SK-N-SH treated with all-trans-retinoic acid at 6 μM for 48 hours (cell line): ENCODE measurements around the gene PLCL2.

Source experiments
- ARNTL ChIP-seq: fragments of 450-650 bp; formaldehyde crosslinking; IDR thresholded peaks from 2 replicates; pipeline ENCODE4 v1.5.0; 2020; ENCODE audit warnings: low read depth, mild to moderate bottlenecking, moderate library complexity, borderline replicate concordance
- BACH2 ChIP-seq: fragments of 250-450 bp; sonication (Bioruptor Pico); IDR thresholded peaks from 2 replicates; pipeline ENCODE4 v1.9.0; 2021; ENCODE audit warnings: mild to moderate bottlenecking, borderline replicate concordance
- CREB5 ChIP-seq: fragments of 250-450 bp; sonication (Bioruptor Pico); IDR thresholded peaks from 2 replicates; pipeline ENCODE4 v1.5.1; 2020; ENCODE audit warnings: low read depth, mild to moderate bottlenecking, moderate library complexity
- CSDC2 ChIP-seq: fragments of 250-450 bp; sonication (Bioruptor Pico); IDR thresholded peaks from 2 replicates; pipeline ENCODE4 v1.5.0; 2020; ENCODE audit warnings: mild to moderate bottlenecking, moderate library complexity
- PATZ1 ChIP-seq: fragments of 250-450 bp; sonication (Bioruptor Pico); IDR thresholded peaks from 2 replicates; pipeline ENCODE4 v1.8.0; 2020; ENCODE audit warnings: mild to moderate bottlenecking, moderate library complexity, borderline replicate concordance
- RARB ChIP-seq: fragments of 250-450 bp; sonication (Bioruptor Pico); IDR thresholded peaks from 2 replicates; pipeline ENCODE4 v1.8.0; 2021; ENCODE audit warnings: mild to moderate bottlenecking, moderate library complexity
- SNAI2 ChIP-seq: fragments of 250-450 bp; sonication (Bioruptor Pico); IDR thresholded peaks from 2 replicates; pipeline ENCODE4 v1.5.0; 2020; ENCODE audit warnings: mild to moderate bottlenecking, moderate library complexity
- TCF4 ChIP-seq: fragments of 250-450 bp; sonication (Bioruptor Pico); IDR thresholded peaks from 2 replicates; pipeline ENCODE4 v1.8.0; 2021; ENCODE audit warnings: mild to moderate bottlenecking, moderate library complexity, borderline replicate concordance
- ZFP30 ChIP-seq: fragments of 450-650 bp; formaldehyde crosslinking; IDR thresholded peaks from 2 replicates; pipeline ENCODE4 v1.5.0; 2022; ENCODE audit warnings: mild to moderate bottlenecking, moderate library complexity
- TF ChIP-seq, protein P1 (sequence below): fragments of 250-450 bp; sonication (Bioruptor Pico); IDR thresholded peaks from 2 replicates; pipeline ENCODE4 v1.5.0; 2020; ENCODE audit warnings: mild to moderate bottlenecking, moderate library complexity

GRCh38 chr3:17050506-17050905 lies 165.8 kb downstream of the PLCL2 start:
- TF ChIP-seq, protein P1, sequence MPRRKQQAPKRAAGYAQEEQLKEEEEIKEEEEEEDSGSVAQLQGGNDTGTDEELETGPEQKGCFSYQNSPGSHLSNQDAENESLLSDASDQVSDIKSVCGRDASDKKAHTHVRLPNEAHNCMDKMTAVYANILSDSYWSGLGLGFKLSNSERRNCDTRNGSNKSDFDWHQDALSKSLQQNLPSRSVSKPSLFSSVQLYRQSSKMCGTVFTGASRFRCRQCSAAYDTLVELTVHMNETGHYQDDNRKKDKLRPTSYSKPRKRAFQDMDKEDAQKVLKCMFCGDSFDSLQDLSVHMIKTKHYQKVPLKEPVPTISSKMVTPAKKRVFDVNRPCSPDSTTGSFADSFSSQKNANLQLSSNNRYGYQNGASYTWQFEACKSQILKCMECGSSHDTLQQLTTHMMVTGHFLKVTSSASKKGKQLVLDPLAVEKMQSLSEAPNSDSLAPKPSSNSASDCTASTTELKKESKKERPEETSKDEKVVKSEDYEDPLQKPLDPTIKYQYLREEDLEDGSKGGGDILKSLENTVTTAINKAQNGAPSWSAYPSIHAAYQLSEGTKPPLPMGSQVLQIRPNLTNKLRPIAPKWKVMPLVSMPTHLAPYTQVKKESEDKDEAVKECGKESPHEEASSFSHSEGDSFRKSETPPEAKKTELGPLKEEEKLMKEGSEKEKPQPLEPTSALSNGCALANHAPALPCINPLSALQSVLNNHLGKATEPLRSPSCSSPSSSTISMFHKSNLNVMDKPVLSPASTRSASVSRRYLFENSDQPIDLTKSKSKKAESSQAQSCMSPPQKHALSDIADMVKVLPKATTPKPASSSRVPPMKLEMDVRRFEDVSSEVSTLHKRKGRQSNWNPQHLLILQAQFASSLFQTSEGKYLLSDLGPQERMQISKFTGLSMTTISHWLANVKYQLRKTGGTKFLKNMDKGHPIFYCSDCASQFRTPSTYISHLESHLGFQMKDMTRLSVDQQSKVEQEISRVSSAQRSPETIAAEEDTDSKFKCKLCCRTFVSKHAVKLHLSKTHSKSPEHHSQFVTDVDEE = no peak
- TF ChIP-seq ZFP30 (CRISPR knock-in tag) = no peak
- TF ChIP-seq ARNTL (CRISPR knock-in tag) = no peak
- no peak for TF ChIP-seq BACH2 (CRISPR knock-in tag)
- TF ChIP-seq PATZ1 (CRISPR knock-in tag) = no peak
- no peak for TF ChIP-seq SNAI2 (CRISPR knock-in tag)
- no peak for TF ChIP-seq RARB (CRISPR knock-in tag)
- TF ChIP-seq TCF4 = no peak
- TF ChIP-seq CREB5 (CRISPR knock-in tag) = no peak
- TF ChIP-seq CSDC2 (CRISPR knock-in tag) = no peak
